Measurements from ENCODE around the gene ASIP. TPM values are rescaled to one million over a fixed set of nuclear protein-coding genes. Genes with fewer than 3 reads are reported as not detected.
"Not testable (repeated sequence)": the region's sequence is repeated elsewhere in the genome, so short reads cannot be mapped to it uniquely, and the experiment has no call there.

The ASIP gene
- total and polyA plus RNA-seq, 5 donors from 2014 or later: not detected

GRCh38 chr20:34271956-34272355 is 30.7 kb downstream of the ASIP start:
- Histone ChIP-seq H3K4me3 (ENCODE audit: low read depth, low read length) (no peak overlapping the region), H3K27me3 (ENCODE audit: control insufficient read depth, insufficient read depth, low read length) (no peaks in the 10 kb centered on the region), H3K4me1 (ENCODE audit: control insufficient read depth, insufficient read depth, low read length, poor library complexity, severe bottlenecking) (peaks cover 9% of the 10 kb centered on the region), H3K9me3 (ENCODE audit: control insufficient read depth in 2 of 2, low read length in 2 of 2) (no peaks in the 10 kb centered on the region), H3K27ac (ENCODE audit: insufficient read depth, low read length, poor library complexity, severe bottlenecking) (no peak overlapping the region), H3K36me3 (ENCODE audit: control insufficient read depth, insufficient read depth, low read length) (no peaks in the 10 kb centered on the region)
- Mint-ChIP-seq H3K4me3 (no peak overlapping the region), H3K36me3 (peaks cover 17% of the 10 kb centered on the region), H3K9me3 (no peaks in the 10 kb centered on the region), H3K4me1 (peaks cover 0 to 8% (median 4%) of the 10 kb centered on the region in 4 donors), H3K27me3 (peaks cover 2% of the 10 kb centered on the region), H3K27ac (no peak overlapping the region)
- no peak for DNase-seq
- no peak for ATAC-seq (ENCODE audit: low read depth in 2 of 2)

DNA sequence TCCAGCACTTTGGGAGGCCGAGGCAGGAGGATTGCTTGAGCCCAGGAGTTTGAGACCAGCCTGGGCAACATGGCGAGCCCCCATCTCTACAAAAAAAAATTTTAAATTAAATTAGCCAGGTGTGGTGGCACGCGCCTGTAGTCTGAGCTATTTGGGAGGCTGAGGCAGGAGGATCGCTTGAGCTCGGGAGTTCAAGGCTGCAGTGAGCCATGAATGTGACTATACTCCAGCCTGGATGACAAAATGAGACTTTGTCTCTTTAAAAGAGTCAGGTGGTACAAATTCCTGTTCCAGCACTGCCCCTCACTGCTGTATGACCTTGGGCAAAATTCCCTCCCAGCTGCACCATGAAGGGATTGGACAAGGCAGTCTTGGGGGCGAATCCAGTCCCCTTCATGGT is 33.5 kb downstream of the ASIP start:
- no peak overlapping the region for H3K4me3 Mint-ChIP-seq
- DNase-seq (no peak), ATAC-seq (ENCODE audit: low read depth in 2 of 2) (no peak)
- no peaks in the 10 kb centered on the region for H3K9me3 Mint-ChIP-seq
- Histone ChIP-seq H3K27ac (ENCODE audit: insufficient read depth, low read length, poor library complexity, severe bottlenecking) (no peak overlapping the region), H3K4me3 (ENCODE audit: low read depth, low read length) (no peak overlapping the region), H3K36me3 (ENCODE audit: control insufficient read depth, insufficient read depth, low read length) (peaks cover 6% of the 10 kb centered on the region), H3K9me3 (ENCODE audit: control insufficient read depth in 2 of 2, low read length in 2 of 2) (no peaks in the 10 kb centered on the region), H3K4me1 (ENCODE audit: control insufficient read depth, insufficient read depth, low read length, poor library complexity, severe bottlenecking) (no peaks in the 10 kb centered on the region), H3K27me3 (ENCODE audit: control insufficient read depth, insufficient read depth, low read length) (no peaks in the 10 kb centered on the region)
- H3K27me3 Mint-ChIP-seq: no peaks in the 10 kb centered on the region
- peaks cover 0 to 3% (median 0%) of the 10 kb centered on the region in 4 donors for H3K4me1 Mint-ChIP-seq
- no peak overlapping the region for H3K27ac Mint-ChIP-seq
- H3K36me3 Mint-ChIP-seq: peaks cover 23% of the 10 kb centered on the region

- DNase-seq: no peak
- Histone ChIP-seq H3K4me3 (ENCODE audit: low read depth, low read length) (no peak overlapping the region), H3K36me3 (ENCODE audit: control insufficient read depth, insufficient read depth, low read length) (peaks cover 16% of the 10 kb centered on the region), H3K4me1 (ENCODE audit: control insufficient read depth, insufficient read depth, low read length, poor library complexity, severe bottlenecking) (no peaks in the 10 kb centered on the region), H3K27me3 (ENCODE audit: control insufficient read depth, insufficient read depth, low read length) (no peaks in the 10 kb centered on the region), H3K27ac (ENCODE audit: insufficient read depth, low read length, poor library complexity, severe bottlenecking) (no peak overlapping the region), H3K9me3 (ENCODE audit: control insufficient read depth in 2 of 2, low read length in 2 of 2) (no peaks in the 10 kb centered on the region)
- Mint-ChIP-seq H3K9me3 (no peaks in the 10 kb centered on the region), H3K4me1 (no peaks in the 10 kb centered on the region), H3K27me3 (no peaks in the 10 kb centered on the region), H3K36me3 (peaks cover 31% of the 10 kb centered on the region), H3K27ac (peak overlapping the region in 1 of 3 donors; percentile 49), H3K4me3 (no peak overlapping the region)
- ATAC-seq (ENCODE audit: low read depth in 2 of 2): no peak
Measured at GRCh38 chr20:34281177-34281576, 40.0 kb downstream of the ASIP start.

DNA sequence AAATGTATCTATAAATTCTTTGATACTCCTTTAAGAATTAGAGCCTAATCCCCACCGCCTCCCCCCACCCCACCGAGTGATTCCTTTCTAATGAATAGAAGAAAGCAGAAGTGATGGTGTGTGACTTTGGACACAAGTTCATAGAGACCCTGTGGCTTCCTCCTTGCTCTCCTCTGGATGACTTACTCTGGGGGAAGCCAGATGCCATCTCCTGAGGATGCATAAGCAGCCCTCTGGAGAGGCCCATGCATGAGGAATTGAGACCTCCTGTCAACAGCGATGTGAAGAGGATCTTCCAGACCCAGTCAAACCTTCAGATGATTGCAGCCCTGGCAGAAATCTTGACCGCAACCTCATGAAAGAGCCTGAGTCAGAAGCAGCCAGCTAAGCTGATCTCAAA is 40.8 kb downstream of the ASIP start:
- H3K36me3 Mint-ChIP-seq: peaks cover 34% of the 10 kb centered on the region
- H3K27me3 ChIP-seq (ENCODE audit: control insufficient read depth, insufficient read depth, low read length): no peaks in the 10 kb centered on the region
- H3K27me3 Mint-ChIP-seq: no peaks in the 10 kb centered on the region
- H3K4me1 ChIP-seq (ENCODE audit: control insufficient read depth, insufficient read depth, low read length, poor library complexity, severe bottlenecking): no peaks in the 10 kb centered on the region
- no peaks in the 10 kb centered on the region for H3K9me3 ChIP-seq (ENCODE audit: control insufficient read depth in 2 of 2, low read length in 2 of 2)
- H3K9me3 Mint-ChIP-seq: no peaks in the 10 kb centered on the region
- no peaks in the 10 kb centered on the region for H3K4me1 Mint-ChIP-seq
- peak overlapping the region in 1 of 3 donors; percentile 15 for H3K27ac Mint-ChIP-seq
- no peak overlapping the region for H3K4me3 Mint-ChIP-seq
- no peak overlapping the region for H3K27ac ChIP-seq (ENCODE audit: insufficient read depth, low read length, poor library complexity, severe bottlenecking)
- ATAC-seq (ENCODE audit: low read depth in 2 of 2): no peak
- no peak overlapping the region for H3K4me3 ChIP-seq (ENCODE audit: low read depth, low read length)
- H3K36me3 ChIP-seq (ENCODE audit: control insufficient read depth, insufficient read depth, low read length): peaks cover 16% of the 10 kb centered on the region
- DNase-seq: no peak

- H3K9me3 Mint-ChIP-seq: no peaks in the 10 kb centered on the region
- DNase-seq (no peak), ATAC-seq (ENCODE audit: low read depth in 2 of 2) (no peak)
- H3K4me1 Mint-ChIP-seq: no peaks in the 10 kb centered on the region
- no peak overlapping the region for H3K27ac Mint-ChIP-seq
- Histone ChIP-seq H3K4me1 (ENCODE audit: control insufficient read depth, insufficient read depth, low read length, poor library complexity, severe bottlenecking) (no peaks in the 10 kb centered on the region), H3K9me3 (ENCODE audit: control insufficient read depth in 2 of 2, low read length in 2 of 2) (no peaks in the 10 kb centered on the region), H3K27ac (ENCODE audit: insufficient read depth, low read length, poor library complexity, severe bottlenecking) (no peak overlapping the region), H3K36me3 (ENCODE audit: control insufficient read depth, insufficient read depth, low read length) (peaks cover 12% of the 10 kb centered on the region), H3K4me3 (ENCODE audit: low read depth, low read length) (no peak overlapping the region), H3K27me3 (ENCODE audit: control insufficient read depth, insufficient read depth, low read length) (no peaks in the 10 kb centered on the region)
- H3K36me3 Mint-ChIP-seq: peaks cover 25% of the 10 kb centered on the region
- H3K4me3 Mint-ChIP-seq: no peak overlapping the region
- no peaks in the 10 kb centered on the region for H3K27me3 Mint-ChIP-seq
Measured at GRCh38 chr20:34283844-34284243, 42.6 kb downstream of the ASIP start.

GRCh38 chr20:34285450-34285849 is 44.2 kb downstream of the ASIP start:
- H3K36me3 ChIP-seq (ENCODE audit: control insufficient read depth, insufficient read depth, low read length): peaks cover 19% of the 10 kb centered on the region
- no peaks in the 10 kb centered on the region for H3K9me3 ChIP-seq (ENCODE audit: control insufficient read depth in 2 of 2, low read length in 2 of 2)
- Mint-ChIP-seq H3K4me3 (no peak overlapping the region), H3K4me1 (no peaks in the 10 kb centered on the region), H3K27ac (no peak overlapping the region), H3K27me3 (no peaks in the 10 kb centered on the region), H3K36me3 (peaks cover 27% of the 10 kb centered on the region), H3K9me3 (no peaks in the 10 kb centered on the region)
- DNase-seq: no peak
- ATAC-seq (ENCODE audit: low read depth in 2 of 2): no peak
- no peaks in the 10 kb centered on the region for H3K4me1 ChIP-seq (ENCODE audit: control insufficient read depth, insufficient read depth, low read length, poor library complexity, severe bottlenecking)
- H3K4me3 ChIP-seq (ENCODE audit: low read depth, low read length): no peak overlapping the region
- no peak overlapping the region for H3K27ac ChIP-seq (ENCODE audit: insufficient read depth, low read length, poor library complexity, severe bottlenecking)
- H3K27me3 ChIP-seq (ENCODE audit: control insufficient read depth, insufficient read depth, low read length): no peaks in the 10 kb centered on the region

DNA sequence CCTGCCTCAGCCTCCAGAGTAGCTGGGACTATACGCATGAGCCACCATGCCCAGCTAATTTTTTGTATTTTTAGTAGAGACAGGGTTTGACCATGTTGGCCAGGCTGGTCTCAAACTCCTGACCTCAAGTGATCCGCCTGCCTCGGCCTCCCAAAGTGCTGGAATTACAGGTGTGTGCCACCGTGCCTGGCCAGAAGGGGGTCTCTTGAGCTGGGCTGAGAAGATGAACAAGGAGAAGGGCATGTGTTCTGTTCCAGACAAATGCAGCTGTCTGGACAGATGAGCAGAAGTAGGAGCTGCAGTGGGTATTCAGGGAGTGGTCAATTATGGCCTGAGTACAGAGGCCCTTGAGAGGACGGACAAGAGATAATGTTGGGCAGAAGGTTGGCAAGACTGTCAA is 46.3 kb downstream of the ASIP start:
- DNase-seq; H3K9me3 ChIP-seq (ENCODE audit: control insufficient read depth in 2 of 2, low read length in 2 of 2); H3K4me1 Mint-ChIP-seq; H3K4me3 ChIP-seq (ENCODE audit: low read depth, low read length); H3K9me3 Mint-ChIP-seq; ATAC-seq (ENCODE audit: low read depth in 2 of 2); H3K27me3 Mint-ChIP-seq; H3K4me1 ChIP-seq (ENCODE audit: control insufficient read depth, insufficient read depth, low read length, poor library complexity, severe bottlenecking); H3K27ac ChIP-seq (ENCODE audit: insufficient read depth, low read length, poor library complexity, severe bottlenecking); H3K4me3 Mint-ChIP-seq; H3K27me3 ChIP-seq (ENCODE audit: control insufficient read depth, insufficient read depth, low read length): not testable (repeated sequence)
- Mint-ChIP-seq H3K27ac (peak overlapping the region in 1 of 3 donors; percentile 72), H3K36me3 (peaks cover 28% of the 10 kb centered on the region)
- H3K36me3 ChIP-seq (ENCODE audit: control insufficient read depth, insufficient read depth, low read length): peaks cover 24% of the 10 kb centered on the region

DNA sequence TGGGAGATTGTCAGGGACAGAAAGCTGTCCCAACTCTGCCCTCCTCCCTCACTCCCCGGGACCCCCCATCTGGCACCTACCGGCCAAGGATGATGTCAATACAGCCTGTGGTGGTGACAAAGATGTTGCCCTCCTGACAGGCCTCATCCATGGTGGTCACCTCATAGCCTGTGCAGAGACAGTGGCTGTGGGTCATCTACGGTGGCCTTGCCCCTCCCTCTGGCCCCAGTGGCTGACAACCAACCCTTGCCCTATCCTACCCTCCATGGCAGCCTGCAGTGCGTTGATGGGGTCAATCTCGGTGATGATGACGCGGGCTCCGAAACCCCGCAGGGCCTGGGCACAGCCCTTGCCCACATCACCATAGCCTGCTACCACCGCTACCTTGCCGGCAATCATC is 49.2 kb downstream of the ASIP start:
- Mint-ChIP-seq H3K9me3 (no peaks in the 10 kb centered on the region), H3K4me1 (peaks cover 0 to 5% (median 0%) of the 10 kb centered on the region in 4 donors), H3K36me3 (peaks cover 42% of the 10 kb centered on the region), H3K27ac (peak overlapping the region in 2 of 3 donors; percentile 17 to 20), H3K27me3 (no peaks in the 10 kb centered on the region), H3K4me3 (no peak overlapping the region)
- H3K9me3 ChIP-seq (ENCODE audit: control insufficient read depth in 2 of 2, low read length in 2 of 2): no peaks in the 10 kb centered on the region
- no peaks in the 10 kb centered on the region for H3K27me3 ChIP-seq (ENCODE audit: control insufficient read depth, insufficient read depth, low read length)
- ATAC-seq (ENCODE audit: low read depth in 2 of 2) (no peak), DNase-seq (no peak)
- H3K36me3 ChIP-seq (ENCODE audit: control insufficient read depth, insufficient read depth, low read length): peaks cover 29% of the 10 kb centered on the region
- H3K4me3 ChIP-seq (ENCODE audit: low read depth, low read length): no peak overlapping the region
- H3K27ac ChIP-seq (ENCODE audit: insufficient read depth, low read length, poor library complexity, severe bottlenecking): no peak overlapping the region
- H3K4me1 ChIP-seq (ENCODE audit: control insufficient read depth, insufficient read depth, low read length, poor library complexity, severe bottlenecking): no peaks in the 10 kb centered on the region

Data from CD4-positive, CD25-positive, alpha-beta regulatory T cell (primary cell).